Sciatic nerve (tissue), 2 donors: ENCODE measurements around the gene ARHGAP10. TPM values are rescaled to one million over a fixed set of nuclear protein-coding genes. Genes with fewer than 3 reads are reported as not detected.

ENCODE experiments used
- ATAC-seq: fragments of 200-7000 bp; cut with Tn5 transposase; one replicate; pipeline ENCODE4 v1.9.1; 2020; ENCODE audit warnings: mild to moderate bottlenecking, moderate library complexity
- DNase-seq: peaks from one replicate; pipeline ENCODE4 v3.0.0-alpha.2; 2020; ENCODE audit warnings: low spot score
- intact Hi-C: fragments of 100-400 bp; cut with DNase I; formaldehyde crosslinking; loops from one replicate; pipeline ENCODE4 v1.14.2; 2022
- total RNA-seq: library from RNA; stranded (reverse); fragmentation: NEBNext Ultra II Directional; extraction: Animal tissue kit (Norgen Biotek cat#: 25700); gene quantifications from one replicate; pipeline ENCODE4 v1.2.1, GENCODE V29; 2021
- donor health status: DM: no; HTN: no; CAD: no.
- donor health status: DM: no; HTN: no; CAD: no.

ARHGAP10 gene
- total RNA-seq, 1 donor from 2014 or later, result 89.2 TPM

GRCh38 chr4:148060264-148061140 is 328.6 kb downstream of the ARHGAP10 start:
- no peak for DNase-seq
- no peak for ATAC-seq
- intact Hi-C loops, result no loop called here

GRCh38 chr4:148061141-148061481 is 329.2 kb downstream of the ARHGAP10 start:
- intact Hi-C loops, result no loop called here
- DNase-seq (no peak), ATAC-seq (no peak)

- intact Hi-C loops, result no loop called here
- ATAC-seq, result no peak
- no peak for DNase-seq
These were observed 329.9 kb downstream of the ARHGAP10 start for GRCh38 chr4:148061795-148062194.

GRCh38 chr4:148062301-148062950 is 330.5 kb downstream of the ARHGAP10 start:
- no peak for DNase-seq
- intact Hi-C loops, result no loop called here
- ATAC-seq, result no peak

GRCh38 chr4:148064451-148064850 is 332.6 kb downstream of the ARHGAP10 start:
- intact Hi-C loops, result no loop called here
- ATAC-seq, result no peak
- DNase-seq, result no peak

- ATAC-seq (peak; percentile 52), DNase-seq (no peak)
- intact Hi-C loops, result no loop called here
These were observed 333.2 kb downstream of the ARHGAP10 start for GRCh38 chr4:148065075-148065474.

GRCh38 chr4:148067301-148067916 is 335.5 kb downstream of the ARHGAP10 start:
- no peak for ATAC-seq
- DNase-seq, result no peak
- intact Hi-C loops, result no loop called here

- intact Hi-C loops, result no loop called here
- ATAC-seq (no peak), DNase-seq (no peak)
These were observed 336.4 kb downstream of the ARHGAP10 start for GRCh38 chr4:148068065-148068911.

GRCh38 chr4:148069086-148069894 is 337.4 kb downstream of the ARHGAP10 start:
- DNase-seq (no peak), ATAC-seq (no peak)
- intact Hi-C loops, result no loop called here

- intact Hi-C loops, result no loop called here
- peak; percentile 16 for ATAC-seq
- no peak for DNase-seq
These were observed 337.9 kb downstream of the ARHGAP10 start for GRCh38 chr4:148069895-148070178.

GRCh38 chr4:148071009-148071408 is 339.1 kb downstream of the ARHGAP10 start:
- intact Hi-C loops, result no loop called here
- DNase-seq (no peak), ATAC-seq (no peak)

GRCh38 chr4:148072789-148073188 is 340.9 kb downstream of the ARHGAP10 start:
- ATAC-seq, result no peak
- no peak for DNase-seq
- intact Hi-C loops, result no loop called here

- intact Hi-C loops, result no loop called here
- ATAC-seq (no peak), DNase-seq (no peak)
These were observed 341.5 kb downstream of the ARHGAP10 start for GRCh38 chr4:148073349-148073748.

GRCh38 chr4:148074462-148074861 is 342.6 kb downstream of the ARHGAP10 start:
- DNase-seq (no peak), ATAC-seq (no peak)
- intact Hi-C loops, result no loop called here

GRCh38 chr4:148075438-148075837 is 343.6 kb downstream of the ARHGAP10 start:
- ATAC-seq (no peak), DNase-seq (no peak)
- intact Hi-C loops, result no loop called here

GRCh38 chr4:148076964-148077363 is 345.1 kb downstream of the ARHGAP10 start:
- ATAC-seq (no peak), DNase-seq (no peak)
- intact Hi-C loops, result no loop called here

- intact Hi-C loops, result no loop called here
- DNase-seq, result no peak
- no peak for ATAC-seq
These were observed 345.7 kb downstream of the ARHGAP10 start for GRCh38 chr4:148077581-148077980.

GRCh38 chr4:148078061-148078460 is 346.2 kb downstream of the ARHGAP10 start:
- no peak for DNase-seq
- intact Hi-C loops, result no loop called here
- ATAC-seq, result no peak

- intact Hi-C loops, result no loop called here
These were observed 348.1 kb downstream of the ARHGAP10 start for GRCh38 chr4:148079961-148080360.

More at GRCh38 chr4:148079961-148080360, 348.1 kb downstream of the ARHGAP10 start:
- ATAC-seq (no peak), DNase-seq (no peak)
